Fibroblast of upper back skin (primary cell): ENCODE measurements around the gene SEH1L.
"Not testable (repeated sequence)": the region's sequence is repeated elsewhere in the genome, so short reads cannot be mapped to it uniquely, and the experiment has no call there.

Source experiments
- DNase-seq: peaks from one replicate; pipeline ENCODE4 v3.0.0-alpha.2; 2013

Gene SEH1L

GRCh38 chr18:12996661-12997292 lies 49.0 kb downstream of the SEH1L start:
- no peak for DNase-seq

- not testable (repeated sequence) for DNase-seq
Measured at GRCh38 chr18:12997330-12997729, 49.5 kb downstream of the SEH1L start.

- DNase-seq = no peak
Measured at GRCh38 chr18:12998332-12999060, 50.7 kb downstream of the SEH1L start.

DNA sequence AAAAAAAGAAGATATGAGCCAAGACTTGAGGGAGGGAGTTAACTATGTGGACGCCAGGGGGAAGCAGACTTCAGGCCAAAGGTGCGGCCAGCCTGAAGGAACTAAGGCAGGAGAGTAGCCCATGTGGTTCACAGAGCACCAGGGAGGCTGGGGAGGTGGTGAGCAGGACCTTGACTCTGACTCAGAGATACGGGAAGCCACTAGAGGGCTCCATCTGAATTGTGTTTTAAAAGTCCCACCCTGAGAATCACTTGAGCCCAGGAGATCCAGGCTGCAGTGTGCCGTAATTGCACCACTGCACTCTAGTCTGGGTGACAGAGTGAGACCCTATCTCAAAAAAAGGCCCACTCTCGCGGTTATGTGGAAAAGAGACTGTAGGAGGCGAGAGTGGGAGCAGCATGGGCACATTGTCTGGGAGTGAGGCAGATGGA lies 55.7 kb downstream of the SEH1L start:
- DNase-seq = peak; percentile 75

DNA sequence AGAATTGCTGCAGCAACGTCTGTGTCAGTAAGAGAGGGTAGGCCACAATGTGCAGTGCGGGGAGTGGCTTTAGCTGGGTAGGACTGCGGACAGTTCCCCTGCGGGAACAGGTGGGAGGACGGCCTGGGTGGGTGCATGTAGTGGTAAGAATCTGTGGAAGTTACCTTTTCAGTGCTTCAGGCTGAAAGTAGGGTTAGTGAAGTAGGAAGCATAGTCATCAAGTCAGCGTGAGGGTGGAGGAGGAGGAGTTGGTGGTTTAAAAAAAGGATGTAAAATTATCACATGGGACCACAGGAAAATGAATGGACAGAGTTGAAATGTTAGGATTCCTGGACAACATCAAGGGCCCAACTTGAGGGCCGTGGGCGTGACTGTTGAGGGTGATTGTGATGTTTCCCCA lies 56.6 kb downstream of the SEH1L start:
- no peak for DNase-seq

DNA sequence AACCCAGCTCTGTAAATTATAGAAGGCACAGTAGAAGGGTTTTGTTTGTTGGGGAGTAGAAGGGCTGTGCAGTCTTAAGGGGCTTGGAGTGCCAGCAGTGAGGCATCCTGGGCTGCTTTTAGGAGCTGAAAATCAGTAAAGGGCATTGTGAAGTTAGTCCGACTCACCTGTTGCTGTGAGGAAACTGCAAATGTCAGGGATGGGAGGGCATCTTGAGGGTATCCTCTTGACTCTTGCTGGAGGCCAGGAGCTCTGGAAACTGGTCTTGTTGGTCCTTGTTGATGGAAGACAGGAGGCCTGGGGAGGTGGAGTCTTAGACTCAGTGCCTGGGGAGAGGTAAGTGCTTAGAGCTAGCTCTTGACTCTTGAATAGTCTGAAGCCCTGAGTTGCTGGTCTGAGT lies 57.5 kb downstream of the SEH1L start:
- DNase-seq = no peak

GRCh38 chr18:13006531-13007247 lies 58.9 kb downstream of the SEH1L start:
- no peak for DNase-seq

DNA sequence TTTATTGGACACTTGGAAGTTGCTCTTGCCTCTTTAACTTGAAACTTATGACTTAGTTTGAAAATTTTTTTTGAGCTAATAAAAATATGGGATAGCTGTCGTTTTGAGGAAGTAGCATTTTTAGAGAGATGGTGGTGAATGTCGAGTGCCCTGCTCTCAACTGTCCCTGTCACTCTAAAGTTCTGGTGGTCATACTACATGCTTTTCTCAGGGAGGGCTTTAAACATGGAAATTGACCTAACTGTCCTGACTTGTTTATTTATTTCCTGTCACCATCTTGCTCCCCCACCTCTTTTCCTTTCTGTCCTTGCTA lies 59.4 kb downstream of the SEH1L start:
- no peak for DNase-seq

- no peak for DNase-seq
Measured at GRCh38 chr18:13011719-13012118, 63.9 kb downstream of the SEH1L start.

DNA sequence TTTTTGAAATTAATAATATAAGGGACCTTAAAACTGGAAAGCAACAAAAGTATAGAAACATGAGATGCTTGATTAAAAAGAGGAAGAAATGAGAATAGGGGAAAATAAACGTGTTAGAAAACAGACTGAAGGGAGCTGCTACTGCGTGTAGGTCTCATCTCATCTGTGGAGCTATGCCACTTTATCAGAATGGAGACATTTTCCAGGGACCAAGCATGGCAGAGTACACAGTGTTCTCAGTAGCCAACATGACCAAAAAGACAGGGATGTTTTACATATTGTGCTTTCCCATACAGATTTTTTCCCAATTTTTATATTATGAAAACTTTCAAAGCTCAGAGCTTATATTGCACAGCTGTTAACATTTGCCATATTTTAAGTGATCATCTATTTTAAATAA lies 66.4 kb downstream of the SEH1L start:
- DNase-seq = no peak

- no peak for DNase-seq
Measured at GRCh38 chr18:13014818-13015217, 67.0 kb downstream of the SEH1L start.

- no peak for DNase-seq
Measured at GRCh38 chr18:13017247-13017875, 69.5 kb downstream of the SEH1L start.

DNA sequence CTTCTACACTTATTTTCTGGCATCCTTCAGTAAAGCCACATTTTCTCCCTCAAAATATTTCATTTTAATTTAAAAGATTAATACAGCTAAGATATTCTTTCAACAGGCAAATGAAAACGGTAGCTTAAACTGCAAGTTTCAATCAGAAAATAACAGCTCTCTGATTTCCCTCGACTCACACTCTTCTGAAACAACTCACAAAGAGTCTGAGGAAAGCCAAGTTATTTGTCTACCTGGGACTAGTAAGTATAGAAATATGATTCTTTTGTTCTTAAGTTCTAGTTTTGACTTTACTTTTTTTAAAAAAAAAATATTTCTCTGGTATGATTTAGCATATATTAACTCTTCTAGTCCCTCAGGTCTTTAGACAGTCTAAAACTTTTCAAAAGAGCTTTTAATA lies 70.6 kb downstream of the SEH1L start:
- no peak for DNase-seq

- DNase-seq = no peak
Measured at GRCh38 chr18:13019301-13019700, 71.5 kb downstream of the SEH1L start.

- DNase-seq = no peak
Measured at GRCh38 chr18:13022644-13023043, 74.8 kb downstream of the SEH1L start.

GRCh38 chr18:13025233-13025632 lies 77.4 kb downstream of the SEH1L start:
- DNase-seq = no peak

DNA sequence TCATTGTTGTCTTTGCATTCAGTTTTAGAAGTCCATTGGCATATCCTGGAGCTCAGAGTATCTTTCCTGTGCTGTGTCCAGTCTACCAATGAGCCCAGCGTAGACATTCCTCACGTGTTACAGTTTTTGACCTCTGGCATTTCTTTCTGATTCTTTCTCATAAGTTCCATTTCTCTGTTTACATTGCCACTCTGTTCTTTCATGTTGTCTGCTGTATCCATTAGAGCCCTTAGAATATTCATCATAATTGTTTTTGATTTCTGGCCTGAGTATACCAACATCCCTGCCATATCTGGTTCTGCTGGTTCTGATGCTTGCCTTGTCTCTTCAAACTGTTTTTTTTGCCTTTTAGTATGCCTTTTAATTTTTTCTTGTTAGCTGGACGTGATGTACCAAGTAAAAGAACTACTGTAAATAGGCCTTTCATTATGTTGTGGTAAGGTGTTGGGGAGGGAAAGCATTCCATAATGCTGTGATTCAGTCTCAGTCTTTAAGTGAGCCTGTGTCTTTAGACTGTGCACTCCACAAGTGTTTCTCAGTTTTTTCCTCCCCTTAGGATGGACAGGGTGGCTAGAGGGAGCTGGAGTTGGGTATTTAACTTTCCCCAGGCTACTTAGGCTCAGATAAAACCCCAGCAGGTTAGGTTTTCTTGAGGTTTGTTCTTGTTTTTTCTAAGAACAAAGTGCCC lies 78.9 kb downstream of the SEH1L start:
- no peak for DNase-seq

- no peak for DNase-seq
Measured at GRCh38 chr18:13028869-13029268, 81.1 kb downstream of the SEH1L start.

DNA sequence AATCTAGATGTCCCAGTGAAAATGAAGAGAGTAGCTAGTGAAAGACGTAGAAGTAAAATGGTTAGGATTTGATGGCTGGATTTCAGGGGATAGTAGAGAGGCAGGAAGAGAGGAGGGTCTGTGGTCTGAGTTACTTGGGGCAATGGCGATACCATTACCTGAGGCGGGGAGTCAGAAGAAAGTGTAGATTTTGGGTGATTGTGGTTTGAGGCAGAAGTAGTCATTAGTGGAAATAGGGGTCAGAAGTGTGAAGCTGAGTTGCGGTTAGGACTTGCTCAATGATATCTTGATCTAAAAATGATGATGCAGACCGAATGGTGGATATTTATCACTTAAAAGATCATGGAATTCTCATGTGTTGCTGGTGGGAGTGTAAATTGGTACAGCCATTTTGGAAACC lies 84.4 kb downstream of the SEH1L start:
- DNase-seq = no peak

DNA sequence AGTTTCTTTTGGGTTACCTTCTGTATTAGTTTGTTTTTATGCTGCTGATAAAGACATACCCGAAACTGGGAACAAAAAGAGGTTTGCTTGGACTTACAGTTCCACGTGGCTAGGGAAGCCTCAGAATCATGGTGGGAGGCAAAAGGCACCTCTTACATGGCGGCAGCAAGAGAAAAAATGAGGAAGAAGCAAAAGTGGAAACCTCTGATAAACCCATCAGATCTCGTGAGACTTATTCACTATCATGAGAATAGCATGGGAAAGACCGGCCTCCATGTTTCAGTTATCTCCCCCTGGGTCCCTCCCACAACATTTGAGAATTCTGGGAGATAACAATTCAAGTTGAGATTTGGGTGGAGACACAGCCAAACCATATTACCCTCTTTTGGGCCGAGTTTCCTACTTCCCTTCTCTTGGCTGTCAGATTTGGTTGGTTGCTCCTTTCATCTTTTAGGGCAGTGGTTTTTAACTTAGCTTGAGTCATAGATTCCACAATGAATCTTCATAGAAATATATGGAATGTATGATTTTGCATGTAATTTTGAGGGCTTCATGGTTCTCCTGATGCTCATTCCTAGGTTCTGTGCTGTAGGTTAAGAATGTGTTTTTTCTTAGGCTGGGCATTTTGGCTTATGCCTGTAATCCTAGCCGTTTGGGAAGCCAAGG lies 87.6 kb downstream of the SEH1L start:
- DNase-seq = peak; percentile 52

DNA sequence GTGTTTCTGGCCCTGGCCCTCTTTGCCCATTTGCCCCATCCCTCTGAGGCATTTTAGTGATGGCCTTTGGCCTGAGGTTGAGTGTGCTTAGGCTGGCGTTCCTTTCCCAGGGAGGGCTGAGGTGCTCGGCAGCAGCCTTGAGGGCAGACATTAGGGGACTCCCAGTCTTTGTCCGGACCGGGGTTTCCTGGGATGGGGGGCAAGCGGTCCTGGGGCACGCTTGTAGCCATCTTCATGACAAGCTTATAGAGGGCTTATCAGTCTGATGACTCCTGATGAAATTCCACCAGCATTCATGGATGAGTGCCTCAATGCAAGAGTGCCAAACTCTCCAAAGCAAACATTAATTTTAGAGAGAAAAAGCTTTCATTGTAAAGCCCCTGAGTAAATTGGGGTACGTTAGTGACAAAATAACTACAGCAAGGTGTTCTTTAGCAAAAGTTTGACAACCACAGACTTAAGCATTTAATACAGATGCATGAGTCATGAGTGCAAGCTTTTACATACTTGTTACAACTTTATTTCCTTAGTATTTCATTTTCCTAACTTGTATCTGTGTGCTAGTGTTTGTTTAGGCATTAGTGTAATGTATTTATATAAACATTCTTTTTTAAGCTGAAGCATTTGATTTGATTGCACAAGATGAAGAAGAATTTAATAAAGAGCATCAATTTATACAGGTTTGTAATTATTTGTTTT lies 89.0 kb downstream of the SEH1L start:
- DNase-seq = peak; percentile 24
